ENCODE data around the gene KAT14.
"Not testable (repeated sequence)": the region's sequence is repeated elsewhere in the genome, so short reads cannot be mapped to it uniquely, and the experiment has no call there.

KAT14 gene

GRCh38 chr20:18137412-18138265 is at the start of gene KAT14, which contains the start of gene PET117:
TSS of gene KAT14 (plus strand) at chr20:18137863. CDS start at chr20:18142661, 4,798 bp downstream.
TSS of gene PET117 (plus strand) at chr20:18137863. CDS start at chr20:18137956, 93 bp downstream.
- peak; percentile 85 for DNase-seq

- not testable (repeated sequence) for DNase-seq
Measured at GRCh38 chr20:18088298-18088697, 49.4 kb upstream of the KAT14 start.

- not testable (repeated sequence) for DNase-seq
Measured at GRCh38 chr20:18088841-18089240, 48.8 kb upstream of the KAT14 start.

GRCh38 chr20:18090044-18090443 is 47.6 kb upstream of the KAT14 start:
- DNase-seq = no peak

GRCh38 chr20:18090477-18090876 is 47.2 kb upstream of the KAT14 start:
- DNase-seq = no peak

- DNase-seq = no peak
Measured at GRCh38 chr20:18091623-18092022, 46.0 kb upstream of the KAT14 start.

- no peak for DNase-seq
Measured at GRCh38 chr20:18092890-18093289, 44.8 kb upstream of the KAT14 start.

GRCh38 chr20:18093388-18093787 is 44.3 kb upstream of the KAT14 start:
- no peak for DNase-seq

GRCh38 chr20:18094191-18094590 is 43.5 kb upstream of the KAT14 start:
- no peak for DNase-seq

GRCh38 chr20:18100569-18100968 is 37.1 kb upstream of the KAT14 start:
- not testable (repeated sequence) for DNase-seq

- no peak for DNase-seq
Measured at GRCh38 chr20:18101125-18101810, 36.4 kb upstream of the KAT14 start.

- DNase-seq = peak; percentile 38
Measured at GRCh38 chr20:18103497-18103896, 34.2 kb upstream of the KAT14 start.

GRCh38 chr20:18108326-18108725 is 29.3 kb upstream of the KAT14 start:
- no peak for DNase-seq

- DNase-seq = not testable (repeated sequence)
Measured at GRCh38 chr20:18128574-18128973, 9.1 kb upstream of the KAT14 start.

- DNase-seq = no peak
Measured at GRCh38 chr20:18132663-18133062, 5.0 kb upstream of the KAT14 start.

GRCh38 chr20:18133962-18134361 is 3.7 kb upstream of the KAT14 start:
- peak; percentile 47 for DNase-seq

GRCh38 chr20:18138266-18138582 is 561 bp downstream of the KAT14 start:
- DNase-seq = no peak

- DNase-seq = no peak
Measured at GRCh38 chr20:18138639-18139583, 1.2 kb downstream of the KAT14 start.

GRCh38 chr20:18139832-18140231 is 2.2 kb downstream of the KAT14 start:
- DNase-seq = no peak

- DNase-seq = no peak
Measured at GRCh38 chr20:18144541-18145099, 7.0 kb downstream of the KAT14 start.

GRCh38 chr20:18154342-18154741 is 16.7 kb downstream of the KAT14 start:
- no peak for DNase-seq

- DNase-seq = no peak
Measured at GRCh38 chr20:18156045-18156444, 18.4 kb downstream of the KAT14 start.

GRCh38 chr20:18164356-18164755 is 26.7 kb downstream of the KAT14 start:
- no peak for DNase-seq

Data from COR-L47 (cell line).